ENCODE measurements around the gene FHAD1. TPM values are rescaled to one million over a fixed set of nuclear protein-coding genes. Genes with fewer than 3 reads are reported as not detected.

The FHAD1 gene
- total and polyA plus RNA-seq, 2 of the 13 experiments (the other 11 are each of a cell fraction or from before 2014, with no cell fraction given), result not detected

- no peak for TF ChIP-seq ZNF142 (CRISPR knock-in tag; IDR thresholded peaks at IDR 0.05)
These were observed 175.8 kb downstream of the FHAD1 start (continued) for GRCh38 chr1:15422871-15423270.

- intact Hi-C loops (cut with micrococcal nuclease; ENCODE audit: unreplicated experiment) (no loop called here), in situ Hi-C loops (cut with HindIII; ENCODE audit: extremely low pct_ligation_motif_present, low pct_unique_long_range_greater_than_20kb) (no loop called here)
- CTCF ChIA-PET (ENCODE audit: low intra/inter-chr PET ratio, low total read pairs), result no interaction called here
- DNase-seq (ENCODE audit: low spot score) (no peak), FAIRE-seq (no peak), ATAC-seq (no peak)
- H3K79me2 ChIP-seq (ENCODE audit: insufficient read depth, low read length), result no peaks in the 10 kb centered on the region
- no peak overlapping the region for H3K9ac ChIP-seq (ENCODE audit: insufficient read depth, low read depth, low read length)
- H2AFZ ChIP-seq (ENCODE audit: low read length), result no peak overlapping the region
- BruUV-seq (replicated peaks), result no TSS peak
- H3K4me3 ChIP-seq (replicated peaks in 1 of 3; ENCODE audit: insufficient read depth in 1 of 3, low read depth in 2 of 3, low read length in 3 of 3), result no peak overlapping the region
- no peak overlapping the region for H3K27ac ChIP-seq (ENCODE audit: extremely low read length, insufficient read depth, low read length)
- peaks cover 15% of the 10 kb centered on the region for H3K4me1 ChIP-seq (ENCODE audit: insufficient read depth, low read length)
- 92% methylated on average over 10 of the region's 11 CpGs for WGBS (ENCODE audit: low lambda C conversion rate)
- H3K9me3 ChIP-seq (ENCODE audit: low read length), result no peaks in the 10 kb centered on the region
- H3K36me3 ChIP-seq (replicated peaks in 1 of 2; ENCODE audit: control insufficient read depth in 1 of 2, insufficient read depth in 2 of 2, low read length in 2 of 2), result peaks cover 0 to 2% of the 10 kb centered on the region in 2 experiments; a peak in 2 of 5 replicates
- H3K4me2 ChIP-seq (ENCODE audit: low read depth, low read length), result no peak overlapping the region
- no peaks in the 10 kb centered on the region for H3K27me3 ChIP-seq (ENCODE audit: control insufficient read depth in 1 of 2, insufficient read depth in 2 of 2, low read length in 2 of 2)
- H4K20me1 ChIP-seq (ENCODE audit: insufficient read depth, low read length), result no peaks in the 10 kb centered on the region
- POLR2A ChIA-PET, result no interaction called here
- peak; percentile 97 for TF ChIP-seq ZNF768 (CRISPR knock-in tag; IDR thresholded peaks at IDR 0.05)
- TF ChIP-seq ZMYM3 (CRISPR knock-in tag; IDR thresholded peaks at IDR 0.05), result peak; percentile 68
- no peak for TF ChIP-seq ZNF816 (CRISPR knock-in tag; IDR thresholded peaks at IDR 0.05; ENCODE audit: borderline replicate concordance)
These were observed 176.5 kb downstream of the FHAD1 start for GRCh38 chr1:15423355-15424077.

All from HepG2 (cell line).